Transverse colon (tissue), 4 donors: ENCODE measurements around the gene ZNF264.

ENCODE experiments used
- CTCF ChIP-seq, 5 experiments: fragments of 200-600 bp in 3 of 5; fragments of 450-650 bp in 2 of 5; sonication (generic) in 3 of 5; IDR thresholded peaks; 1 replicate in 2 of 5; 2 replicates in 3 of 5; pipeline ENCODE4 v1.5.1; 2016 to 2017; ENCODE audit warnings: antibody characterized with exemption in 5 of 5, inconsistent platforms in 3 of 5, mild to moderate bottlenecking in 2 of 5, moderate library complexity in 1 of 5
- POLR2A ChIP-seq: fragments of 450-650 bp; IDR thresholded peaks from one replicate; pipeline ENCODE4 v1.6.1; 2016; ENCODE audit warnings: antibody characterized with exemption, mild to moderate bottlenecking, moderate library complexity
- POLR2AphosphoS5 ChIP-seq, 3 donors: sonication (generic); formaldehyde crosslinking; IDR thresholded peaks; one replicate each; pipeline ENCODE4 v1.6.1; 2016; ENCODE audit warnings: antibody characterized with exemption in 3 of 3

DNA sequence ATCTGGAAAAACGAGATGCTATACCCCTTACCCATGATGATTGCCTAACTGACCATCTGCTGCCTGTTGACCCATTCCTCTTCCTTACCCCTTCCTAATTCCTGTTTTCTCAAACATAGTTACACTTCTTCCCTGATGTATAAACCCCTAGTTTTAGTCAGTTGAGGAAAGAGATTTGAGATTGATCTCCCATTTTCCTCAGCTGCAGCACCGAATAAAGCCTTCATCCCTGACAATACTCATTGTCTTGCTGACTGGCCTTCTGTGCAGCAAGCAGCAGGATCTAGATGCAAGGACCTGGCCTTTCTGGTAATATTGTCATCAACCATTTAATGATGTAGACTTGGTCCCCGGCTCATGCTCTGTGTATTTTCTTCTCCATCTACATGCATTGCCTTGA lies 999 bp upstream of the ZNF264 start:
- TF ChIP-seq CTCF (IDR thresholded peaks at IDR 0.05) (no peak), POLR2A (no peak), POLR2AphosphoS5 (IDR thresholded peaks at IDR 0.05) (no peak)
